Suprapubic skin (tissue), 3 donors: ENCODE results near the gene MYL7.

ENCODE experiments used
- CTCF ChIP-seq, 2 donors: fragments of 200-600 bp in 1 of 2; fragments of 450-650 bp in 1 of 2; sonication (generic) in 1 of 2; IDR thresholded peaks; one replicate each; pipeline ENCODE4 v1.5.1; 2016 to 2019; ENCODE audit warnings: antibody characterized with exemption in 2 of 2, mild to moderate bottlenecking in 1 of 2, moderate library complexity in 1 of 2
- POLR2AphosphoS5 ChIP-seq, 3 donors: sonication (generic); formaldehyde crosslinking; IDR thresholded peaks; one replicate each; pipeline ENCODE4 v1.6.1; 2017; ENCODE audit warnings: antibody characterized with exemption in 3 of 3

DNA sequence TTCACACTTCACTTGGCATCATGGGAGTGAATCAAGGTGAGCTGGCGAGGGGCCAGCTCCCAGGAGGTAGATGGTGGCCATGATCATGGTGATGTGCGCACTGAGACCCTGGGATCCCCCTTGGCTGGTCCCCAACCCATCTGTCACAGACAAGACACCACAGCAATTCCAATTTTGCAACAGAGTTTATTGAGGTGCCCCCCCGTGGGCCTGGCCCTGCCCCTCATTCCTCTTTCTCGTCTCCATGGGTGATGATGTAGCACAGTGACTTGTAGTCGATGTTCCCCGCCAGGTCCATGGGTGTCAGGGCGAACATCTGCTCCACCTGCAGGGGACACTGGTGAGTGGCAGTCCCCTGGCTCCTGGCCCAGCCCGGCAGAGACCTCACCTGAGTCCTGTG is 2.4 kb downstream of the MYL7 start:
- no peak for TF ChIP-seq CTCF (IDR thresholded peaks at IDR 0.05)
- no peak for TF ChIP-seq POLR2AphosphoS5 (IDR thresholded peaks at IDR 0.05)
